Right atrium auricular region (tissue), 2 donors: ENCODE measurements around the gene BAG3. TPM values are rescaled to one million over a fixed set of nuclear protein-coding genes. Genes with fewer than 3 reads are reported as not detected.

Experiments used
- DNase-seq: peaks from one replicate; pipeline ENCODE4 v3.0.0-alpha.2; 2019; ENCODE audit warnings: low spot score
- H3K27ac ChIP-seq, 2 donors: fragments of 200-600 bp; sonication (generic); 1 replicate in 1 of 2; 2 replicates in 1 of 2; pipeline ENCODE4 v1.5.1; 2016 to 2019
- H3K27me3 ChIP-seq, 2 donors: fragments of 200-600 bp; sonication (generic); one replicate each; pipeline versions ENCODE4 v1.5.1 to v1.6.0; 2017 to 2019
- H3K36me3 ChIP-seq: fragments of 200-600 bp; sonication (generic); one replicate; pipeline ENCODE4 v1.5.1; 2016
- H3K4me1 ChIP-seq, 2 donors: fragments of 200-600 bp; sonication (generic); one replicate each; pipeline versions ENCODE4 v1.5.1 to v1.6.0; 2017 to 2019
- H3K4me3 ChIP-seq, 2 donors: fragments of 200-600 bp; sonication (generic); 1 replicate in 1 of 2; 2 replicates in 1 of 2; pipeline ENCODE4 v1.5.1; 2017 to 2019; ENCODE audit warnings: mild to moderate bottlenecking in 1 of 2, moderate library complexity in 1 of 2
- H3K9me3 ChIP-seq, 2 donors: fragments of 200-600 bp; sonication (generic); one replicate each; pipeline ENCODE4 v1.5.1; 2019
- total RNA-seq, 2 donors: library from RNA; depleted of rRNA; stranded (reverse); fragments of >200 nt; gene quantifications; one replicate each; pipeline ENCODE4 v1.1.0, GENCODE V29; 2016
- TF ChIP-seq, protein P1 (sequence below), 2 donors: fragments of 200-600 bp; sonication (generic); IDR thresholded peaks; one replicate each; pipeline ENCODE4 v1.5.1; 2019; ENCODE audit warnings: antibody characterized with exemption in 2 of 2

The BAG3 gene
- total RNA-seq, 2 donors from 2014 or later: 126 to 152 TPM

GRCh38 chr10:119620241-119621077 lies 30.7 kb upstream of the BAG3 start:
- TF ChIP-seq, protein P1, sequence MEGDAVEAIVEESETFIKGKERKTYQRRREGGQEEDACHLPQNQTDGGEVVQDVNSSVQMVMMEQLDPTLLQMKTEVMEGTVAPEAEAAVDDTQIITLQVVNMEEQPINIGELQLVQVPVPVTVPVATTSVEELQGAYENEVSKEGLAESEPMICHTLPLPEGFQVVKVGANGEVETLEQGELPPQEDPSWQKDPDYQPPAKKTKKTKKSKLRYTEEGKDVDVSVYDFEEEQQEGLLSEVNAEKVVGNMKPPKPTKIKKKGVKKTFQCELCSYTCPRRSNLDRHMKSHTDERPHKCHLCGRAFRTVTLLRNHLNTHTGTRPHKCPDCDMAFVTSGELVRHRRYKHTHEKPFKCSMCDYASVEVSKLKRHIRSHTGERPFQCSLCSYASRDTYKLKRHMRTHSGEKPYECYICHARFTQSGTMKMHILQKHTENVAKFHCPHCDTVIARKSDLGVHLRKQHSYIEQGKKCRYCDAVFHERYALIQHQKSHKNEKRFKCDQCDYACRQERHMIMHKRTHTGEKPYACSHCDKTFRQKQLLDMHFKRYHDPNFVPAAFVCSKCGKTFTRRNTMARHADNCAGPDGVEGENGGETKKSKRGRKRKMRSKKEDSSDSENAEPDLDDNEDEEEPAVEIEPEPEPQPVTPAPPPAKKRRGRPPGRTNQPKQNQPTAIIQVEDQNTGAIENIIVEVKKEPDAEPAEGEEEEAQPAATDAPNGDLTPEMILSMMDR (IDR thresholded peaks at IDR 0.05): no peak
- Histone ChIP-seq H3K4me1 (peaks cover 0 to 18% of the 10 kb centered on the region in 2 donors), H3K36me3 (no peaks in the 10 kb centered on the region), H3K27me3 (no peaks in the 10 kb centered on the region), H3K9me3 (no peaks in the 10 kb centered on the region), H3K27ac (no peak overlapping the region), H3K4me3 (no peak overlapping the region)
- DNase-seq: no peak

DNA sequence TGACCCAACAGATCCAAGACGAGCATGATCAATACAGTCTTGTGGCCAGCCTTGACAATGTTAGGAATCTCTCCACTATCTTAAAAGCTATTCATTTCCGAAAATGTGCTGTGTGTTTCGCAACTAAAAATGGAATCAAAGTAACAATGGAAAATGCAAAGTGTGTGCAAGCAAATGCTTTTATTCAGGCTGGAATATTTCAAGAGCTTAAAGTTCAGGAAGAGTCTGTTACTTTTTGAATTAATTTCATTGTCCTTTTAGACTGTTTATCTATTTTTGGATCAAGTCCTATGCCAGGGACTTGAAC lies 30.1 kb upstream of the BAG3 start:
- no peaks in the 10 kb centered on the region for H3K27me3 ChIP-seq
- H3K9me3 ChIP-seq: no peaks in the 10 kb centered on the region
- H3K36me3 ChIP-seq: no peaks in the 10 kb centered on the region
- H3K27ac ChIP-seq: no peak overlapping the region
- TF ChIP-seq, protein P1 (IDR thresholded peaks at IDR 0.05): no peak
- no peak for DNase-seq
- no peak overlapping the region for H3K4me3 ChIP-seq
- H3K4me1 ChIP-seq: peaks cover 0 to 18% of the 10 kb centered on the region in 2 donors

DNA sequence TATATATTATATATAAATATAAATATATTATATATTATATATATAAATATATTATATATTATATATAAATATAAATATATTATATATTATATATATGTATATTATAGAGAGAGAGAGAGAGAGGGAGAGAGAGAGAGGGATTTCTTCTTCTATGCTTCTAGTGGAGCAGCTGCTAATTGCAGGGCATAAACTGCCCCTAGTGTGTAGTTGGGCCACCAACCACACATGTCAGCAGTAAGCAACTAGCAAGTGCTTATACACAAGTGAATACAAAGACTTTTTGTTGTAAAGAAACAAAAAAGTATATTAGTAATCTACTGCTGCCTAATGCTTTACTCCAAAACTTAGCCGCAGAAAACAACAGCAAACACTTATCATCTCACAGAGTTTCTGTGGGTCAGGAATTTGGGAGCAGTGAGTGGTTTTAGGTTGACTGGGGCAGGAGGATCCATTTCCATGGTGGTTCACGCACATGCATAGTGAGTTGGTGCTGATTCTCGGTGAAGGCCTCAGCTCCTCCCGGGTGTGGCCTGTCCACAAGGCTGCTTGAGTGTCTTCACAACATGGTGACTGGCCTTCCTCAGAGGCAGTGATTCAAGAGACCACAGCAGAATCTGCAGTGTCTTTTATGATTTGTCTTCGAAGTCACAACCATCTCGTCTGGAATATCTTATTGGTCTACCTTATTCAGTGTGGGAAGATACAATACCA lies 25.5 kb upstream of the BAG3 start:
- H3K27me3 ChIP-seq: no peaks in the 10 kb centered on the region
- no peak for DNase-seq
- no peaks in the 10 kb centered on the region for H3K4me1 ChIP-seq
- H3K4me3 ChIP-seq: no peak overlapping the region
- TF ChIP-seq, protein P1 (IDR thresholded peaks at IDR 0.05): no peak
- no peak overlapping the region for H3K27ac ChIP-seq
- H3K9me3 ChIP-seq: no peaks in the 10 kb centered on the region
- H3K36me3 ChIP-seq: no peaks in the 10 kb centered on the region

DNA sequence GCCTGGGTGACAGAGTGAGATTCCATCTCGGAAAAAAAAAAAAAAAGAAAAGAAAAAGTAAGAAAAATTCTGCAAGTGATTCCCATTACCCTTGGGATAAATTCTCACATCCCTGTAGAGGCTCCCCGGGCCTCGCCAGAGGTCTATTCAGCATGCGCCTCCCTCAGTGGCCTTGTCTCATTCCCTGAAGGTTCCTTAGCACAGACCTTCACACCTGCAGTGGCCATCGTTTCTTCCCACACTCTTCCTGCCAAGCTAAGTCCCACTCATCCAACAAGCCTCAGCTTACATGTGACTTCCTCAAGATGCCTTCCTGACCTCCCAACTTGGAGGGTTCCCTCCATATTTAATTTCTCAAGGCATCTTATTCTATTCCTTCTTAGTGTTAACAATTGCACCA lies 20.9 kb upstream of the BAG3 start:
- DNase-seq: no peak
- Histone ChIP-seq H3K36me3 (no peaks in the 10 kb centered on the region), H3K4me3 (no peak overlapping the region), H3K27ac (no peak overlapping the region), H3K27me3 (no peaks in the 10 kb centered on the region), H3K4me1 (no peaks in the 10 kb centered on the region), H3K9me3 (no peaks in the 10 kb centered on the region)
- TF ChIP-seq, protein P1 (IDR thresholded peaks at IDR 0.05): no peak

DNA sequence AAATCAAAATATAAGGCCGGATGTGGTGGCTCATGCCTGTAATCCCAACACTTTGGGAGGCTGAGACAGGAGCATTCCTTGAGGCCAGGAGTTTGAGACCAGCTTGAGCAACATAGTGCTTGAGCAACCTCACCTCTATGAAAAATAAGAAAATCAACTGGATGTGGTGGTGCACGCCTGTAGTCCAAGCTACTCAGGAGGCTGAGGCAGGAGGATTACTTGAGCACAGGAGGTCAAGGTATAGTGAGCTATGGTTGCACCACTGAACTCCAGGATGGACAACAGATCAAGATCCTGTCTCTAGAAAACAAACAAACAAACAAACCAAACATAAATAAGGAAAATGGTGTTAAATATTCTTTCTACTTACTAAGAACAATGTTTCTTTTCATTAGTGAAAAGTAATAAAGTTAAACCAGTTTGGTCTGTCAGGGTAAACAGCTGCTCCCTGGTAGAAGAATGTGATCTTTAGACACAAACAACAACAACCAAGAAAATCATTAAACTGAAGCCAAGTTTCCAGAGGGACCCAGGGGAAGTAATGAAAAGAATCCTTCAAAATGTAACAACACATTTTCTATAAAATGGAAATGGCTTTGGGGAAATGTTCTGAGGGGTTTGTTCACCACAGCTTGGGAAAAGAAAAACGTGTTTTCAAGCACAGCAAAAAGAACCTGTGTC lies 17.5 kb upstream of the BAG3 start:
- Histone ChIP-seq H3K4me3 (no peak overlapping the region), H3K27me3 (no peaks in the 10 kb centered on the region), H3K4me1 (no peaks in the 10 kb centered on the region), H3K9me3 (no peaks in the 10 kb centered on the region), H3K36me3 (no peaks in the 10 kb centered on the region), H3K27ac (no peak overlapping the region)
- TF ChIP-seq, protein P1 (IDR thresholded peaks at IDR 0.05): no peak
- DNase-seq: no peak
